H1 (cell line): ENCODE data around the gene CUX1. TPM values are rescaled to one million over a fixed set of nuclear protein-coding genes. Genes with fewer than 3 reads are reported as not detected.

Experiments used
- CTCF ChIA-PET: fragments of 300-600 bp; sonication (Branson Sonifier 250); formaldehyde crosslinking; loops from one replicate; lab custom pipeline; 2021; ENCODE audit not compliant: partially characterized antibody; lab: Charles Lee
- POLR2A ChIA-PET: fragments of 300-600 bp; sonication (Branson Sonifier 250); formaldehyde crosslinking; loops from one replicate; lab custom pipeline; 2021; ENCODE audit warnings: inconsistent platforms; ENCODE audit not compliant: partially characterized antibody; lab: Charles Lee
- DNase-seq, 2 experiments: peaks; one replicate each; pipeline versions ENCODE4 v3.0.0 to v3.0.0-alpha.2; 2010 to 2022; ENCODE audit warnings: low spot score in 2 of 2, low read depth in 1 of 2, mixed read lengths in 1 of 2
- FAIRE-seq: peaks from 2 replicates; lab custom pipeline; 2011; peaks lifted over from hg19 to GRCh38; lab: Jason Lieb, UNC
- H2AFZ ChIP-seq: 2 replicates; pipeline ENCODE4 v1.8.1; 2012; ENCODE audit warnings: low read length, inconsistent platforms
- H2AK5ac ChIP-seq: 2 replicates; pipeline ENCODE4 v1.6.1; 2013; ENCODE audit warnings: low read depth, low read length
- H2BK120ac ChIP-seq: replicated peaks from 2 replicates; pipeline ENCODE3; 2013; ENCODE audit warnings: low read depth, low read length, inconsistent platforms
- H2BK12ac ChIP-seq: 2 replicates; pipeline ENCODE4 v1.6.1; 2013; ENCODE audit warnings: low read depth, low read length
- H2BK15ac ChIP-seq: 2 replicates; pipeline ENCODE4 v1.6.1; 2013; ENCODE audit warnings: low read length
- H2BK20ac ChIP-seq: 2 replicates; pipeline ENCODE4 v1.6.1; 2013; ENCODE audit warnings: low read length
- H2BK5ac ChIP-seq: 2 replicates; pipeline ENCODE4 v1.6.1; 2013; ENCODE audit warnings: low read depth, low read length
- H3K14ac ChIP-seq: 2 replicates; pipeline ENCODE4 v1.6.1; 2013; ENCODE audit warnings: inconsistent platforms; ENCODE audit not compliant: insufficient read length
- H3K18ac ChIP-seq: 2 replicates; pipeline ENCODE4 v1.6.1; 2013; ENCODE audit warnings: low read length; ENCODE audit errors: extremely low read depth
- H3K23ac ChIP-seq: 2 replicates; pipeline ENCODE4 v1.6.1; 2013; ENCODE audit warnings: inconsistent platforms; ENCODE audit not compliant: insufficient read length
- H3K23me2 ChIP-seq: 2 replicates; pipeline ENCODE4 v1.6.1; 2013; ENCODE audit warnings: low read depth, low read length
- H3K27ac ChIP-seq: 2 replicates; pipeline ENCODE4 v1.6.1; 2011; ENCODE audit warnings: low read depth, low read length, inconsistent platforms
- H3K27me3 ChIP-seq, 4 experiments: replicated peaks in 1 of 4; 1 replicate in 1 of 4; 2 replicates in 3 of 4; pipeline versions ENCODE4 v1.6.1 to v1.8.1; 2011 to 2013; ENCODE audit warnings: low read length in 3 of 4, mild to moderate bottlenecking in 3 of 4, inconsistent platforms in 2 of 4, mixed read lengths in 2 of 4, moderate library complexity in 1 of 4; ENCODE audit not compliant: control insufficient read depth in 3 of 4, insufficient read depth in 3 of 4; ENCODE audit errors: extremely low read depth in 1 of 4
- H3K36me3 ChIP-seq, 4 experiments: 2 replicates each; pipeline versions ENCODE4 v1.6.1 to v1.8.1; 2011 to 2013; ENCODE audit warnings: mild to moderate bottlenecking in 4 of 4, low read length in 3 of 4, moderate library complexity in 2 of 4, control low read depth in 1 of 4, inconsistent platforms in 1 of 4; ENCODE audit not compliant: insufficient read depth in 4 of 4, control insufficient read depth in 2 of 4
- H3K4ac ChIP-seq: replicated peaks from 2 replicates; pipeline ENCODE3; 2013; ENCODE audit warnings: low read length, low read depth, mixed read lengths, inconsistent platforms; ENCODE audit not compliant: insufficient read length
- H3K4me1 ChIP-seq, 4 experiments: replicated peaks in 1 of 4; 1 replicate in 1 of 4; 2 replicates in 3 of 4; pipeline versions ENCODE4 v1.6.1 to v1.8.1; 2011 to 2013; ENCODE audit warnings: low read length in 3 of 4, inconsistent platforms in 2 of 4, mixed read lengths in 1 of 4; ENCODE audit not compliant: insufficient read depth in 4 of 4, control insufficient read depth in 3 of 4
- H3K4me2 ChIP-seq, 2 experiments: 2 replicates each; pipeline versions ENCODE4 v1.6.1 to v1.8.1; 2011 to 2013; ENCODE audit warnings: low read depth in 2 of 2, low read length in 2 of 2, control low read depth in 1 of 2, inconsistent platforms in 1 of 2, mild to moderate bottlenecking in 1 of 2; ENCODE audit not compliant: insufficient read depth in 1 of 2
- H3K4me3 ChIP-seq, 4 experiments: fragments of 200-600, 300-600 bp in 1 of 4; sonication (generic), shearing (Covaris generic), sonication (Bioruptor Twin) in 1 of 4; 2 replicates each; pipeline versions ENCODE4 v1.5.1 to v1.8.1; 2011 to 2016; ENCODE audit warnings: low read length in 4 of 4, low read depth in 3 of 4, control low read depth in 2 of 4, inconsistent platforms in 2 of 4, mild to moderate bottlenecking in 2 of 4, mixed read lengths in 1 of 4, moderate library complexity in 1 of 4; ENCODE audit not compliant: insufficient read depth in 2 of 4; ENCODE audit errors: extremely low read depth in 1 of 4
- H3K56ac ChIP-seq: replicated peaks from 2 replicates; pipeline ENCODE3; 2013; ENCODE audit warnings: low read depth, mild to moderate bottlenecking, mixed read lengths, low read length, inconsistent platforms; ENCODE audit not compliant: insufficient read length
- H3K79me1 ChIP-seq: 2 replicates; pipeline ENCODE4 v1.6.1; 2013; ENCODE audit warnings: low read depth, low read length, control low read depth
- H3K79me2 ChIP-seq, 2 experiments: 2 replicates each; pipeline versions ENCODE4 v1.6.1 to v1.8.1; 2012 to 2013; ENCODE audit warnings: low read length in 2 of 2, mild to moderate bottlenecking in 2 of 2, inconsistent platforms in 1 of 2; ENCODE audit not compliant: insufficient read depth in 2 of 2, control insufficient read depth in 1 of 2
- H3K9ac ChIP-seq, 4 experiments: replicated peaks in 1 of 4; 1 replicate in 1 of 4; 2 replicates in 3 of 4; pipeline versions ENCODE4 v1.6.1 to v1.8.1; 2011 to 2013; ENCODE audit warnings: low read depth in 3 of 4, low read length in 3 of 4, control low read depth in 2 of 4, mild to moderate bottlenecking in 2 of 4, moderate library complexity in 2 of 4, inconsistent platforms in 1 of 4; ENCODE audit errors: extremely low read depth in 1 of 4
- H3K9me3 ChIP-seq, 2 experiments: 2 replicates each; pipeline versions ENCODE4 v1.6.1 to v1.8.1; 2012 to 2013; ENCODE audit warnings: mild to moderate bottlenecking in 2 of 2, moderate library complexity in 2 of 2, control low read depth in 1 of 2, inconsistent platforms in 1 of 2, low read depth in 1 of 2, low read length in 1 of 2, mixed read lengths in 1 of 2; ENCODE audit not compliant: insufficient read depth in 2 of 2
- H4K20me1 ChIP-seq, 2 experiments: replicated peaks in 1 of 2; 2 replicates each; pipeline versions ENCODE3 to v1.8.1; 2011 to 2013; ENCODE audit warnings: inconsistent platforms in 2 of 2, low read length in 2 of 2, mild to moderate bottlenecking in 1 of 2; ENCODE audit not compliant: insufficient read depth in 2 of 2, control insufficient read depth in 1 of 2
- H4K5ac ChIP-seq: 2 replicates; pipeline ENCODE4 v1.6.1; 2013; ENCODE audit warnings: low read length, low read depth, mixed read lengths, inconsistent platforms; ENCODE audit not compliant: insufficient read length
- H4K8ac ChIP-seq: 2 replicates; pipeline ENCODE4 v1.8.0; 2013; ENCODE audit warnings: mild to moderate bottlenecking, moderate library complexity, low read length, inconsistent platforms; ENCODE audit not compliant: insufficient read depth; ENCODE audit errors: extremely low read depth
- H4K91ac ChIP-seq: replicated peaks from 2 replicates; pipeline ENCODE3; 2013; ENCODE audit warnings: low read length, mixed read lengths, inconsistent platforms; ENCODE audit not compliant: insufficient read length
- CBX5 ChIP-seq: fragments of 300-800, 300-1000 bp; sonication (generic); IDR thresholded peaks from 2 replicates; pipeline ENCODE4 v1.7.1; 2016; ENCODE audit warnings: antibody characterized with exemption, low read length, low read depth
- CHD1 ChIP-seq: IDR thresholded peaks from 2 replicates; pipeline ENCODE4 v1.6.1; 2012; ENCODE audit warnings: low read depth, low read length, improper control_type of control experiment
- CTCF ChIP-seq, 3 experiments: IDR thresholded peaks; 1 replicate in 2 of 3; 2 replicates in 1 of 3; pipeline versions ENCODE4 v1.5.1 to v1.6.1; 2011; ENCODE audit warnings: low read length in 3 of 3, mild to moderate bottlenecking in 3 of 3, inconsistent platforms in 2 of 3, low read depth in 1 of 3, moderate library complexity in 1 of 3; ENCODE audit not compliant: insufficient read depth in 1 of 3; ENCODE audit errors: control extremely low read depth in 1 of 3
- HDAC2 ChIP-seq, 2 experiments: fragments of 300-600 bp in 1 of 2; sonication (generic) in 1 of 2; IDR thresholded peaks; 2 replicates each; pipeline ENCODE4 v1.6.1; 2011 to 2012; ENCODE audit warnings: low read depth in 2 of 2, low read length in 2 of 2, mild to moderate bottlenecking in 2 of 2, moderate library complexity in 2 of 2, borderline replicate concordance in 1 of 2, inconsistent platforms in 1 of 2
- JUND ChIP-seq: IDR thresholded peaks from 2 replicates; pipeline ENCODE4 v1.6.1; 2011; ENCODE audit warnings: mild to moderate bottlenecking, improper control_type of control experiment, low read length
- POLR2AphosphoS5 ChIP-seq: IDR thresholded peaks from 2 replicates; pipeline ENCODE4 v1.6.1; 2011; ENCODE audit warnings: low read depth, low read length
- RAD21 ChIP-seq, 2 experiments: IDR thresholded peaks in 1 of 2; conservative IDR thresholded peaks in 1 of 2; 2 replicates each; pipeline ENCODE4 v1.6.1; 2011; ENCODE audit warnings: low read depth in 2 of 2, low read length in 2 of 2, improper control_type of control experiment in 1 of 2, inconsistent platforms in 1 of 2, mild to moderate bottlenecking in 1 of 2, moderate library complexity in 1 of 2
- RXRA ChIP-seq: IDR thresholded peaks from 2 replicates; pipeline ENCODE4 v1.6.1; 2011; ENCODE audit warnings: low read depth, mild to moderate bottlenecking, low read length, moderate library complexity; ENCODE audit not compliant: insufficient read depth
- WGBS, 2 experiments: shearing (Covaris generic) in 1 of 2; methylation state at CpG; one replicate each; pipeline versions ENCODE4 v1.1.6 to v1.1.7; 2013 to 2015; ENCODE audit warnings: low lambda C conversion rate in 2 of 2, mixed read lengths in 2 of 2, inconsistent platforms in 1 of 2, low coverage in 1 of 2, missing lambda C conversion rate in 1 of 2; ENCODE audit not compliant: insufficient replicate concordance in 2 of 2, insufficient coverage in 1 of 2, insufficient read length in 1 of 2; ENCODE audit errors: extremely low coverage in 1 of 2, missing lambda C conversion rate in 1 of 2; 5-methylcytosine and 5-hydroxymethylcytosine counted together
- polyA plus RNA-seq, 7 experiments: library from polyadenylated mRNA; depleted of rRNA in 3 of 7; stranded (reverse) in 5 of 7; unstranded in 2 of 7; fragments of >200 nt in 5 of 7; fragments of 200-250 nt in 2 of 7; gene quantifications; 1 replicate in 5 of 7; 2 replicates in 1 of 7; 4 replicates in 1 of 7; pipeline versions ENCODE4 v1.2.1 to v1.2.3, GENCODE V29; 2011 to 2013; ENCODE audit warnings: missing spikeins in 2 of 7, mixed read lengths in 2 of 7
- total RNA-seq: library from RNA; stranded (reverse); fragmentation: NEBNext Ultra II Directional; extraction: Animal tissue kit (Norgen Biotek cat#: 25700); gene quantifications from 2 replicates; pipeline ENCODE4 v1.2.1, GENCODE V29; 2021

CUX1 gene
- total and polyA plus RNA-seq, 2 of the 8 experiments (the other 6 are each of a cell fraction or from before 2014, with no cell fraction given) = 21.6 to 65.9 TPM

- no peak overlapping the region for H3K4me2 ChIP-seq
- no peak overlapping the region for H3K4me3 ChIP-seq
- no peak overlapping the region for H3K18ac ChIP-seq
- ChIA-PET CTCF (interaction anchor here (0.6 to 4.2 kb wide), 40 partner anchors 8 to 701 kb away, joined by 3 to 26 read pairs (median 3); no protein-coding TSS in a partner anchor), POLR2A (interaction anchor here (0.7 kb wide), 1 partner anchor 17 kb away, joined by 3 read pairs; no protein-coding TSS in a partner anchor)
- no peaks in the 10 kb centered on the region for H3K79me2 ChIP-seq
- no peaks in the 10 kb centered on the region; a peak in 1 of 7 replicates for H3K4me1 ChIP-seq
- no peaks in the 10 kb centered on the region for H4K20me1 ChIP-seq
- H3K27me3 ChIP-seq = no peaks in the 10 kb centered on the region
- H3K4ac ChIP-seq = no peak overlapping the region
- H3K27ac ChIP-seq = no peak overlapping the region
- H3K14ac ChIP-seq = no peak overlapping the region
- no peak overlapping the region for H2BK120ac ChIP-seq
- H3K36me3 ChIP-seq = peaks cover 3 to 23% (median 8%) of the 10 kb centered on the region in 4 experiments; a peak in 6 of 8 replicates
- DNase-seq (peak; percentile 13 to 86), FAIRE-seq (no peak)
- no peak overlapping the region for H2BK12ac ChIP-seq
- 56% methylated on average over 14 of the region's 14 CpGs; no CpG with 5 or more reads in 1 of the 2 experiments for WGBS, 2 experiments
- H3K23me2 ChIP-seq = no peaks in the 10 kb centered on the region
- H2AK5ac ChIP-seq = no peak overlapping the region
- H2BK20ac ChIP-seq = no peak overlapping the region
- no peak overlapping the region for H2BK5ac ChIP-seq
- no peak overlapping the region for H3K56ac ChIP-seq
- H4K91ac ChIP-seq = no peak overlapping the region
- no peaks in the 10 kb centered on the region for H3K9me3 ChIP-seq
- H3K23ac ChIP-seq = no peak overlapping the region
- H3K9ac ChIP-seq = no peak overlapping the region
- peak overlapping the region; percentile 81; the same call in 1 of the 2 replicates for H4K8ac ChIP-seq
- no peak overlapping the region for H2AFZ ChIP-seq
- no peak overlapping the region for H4K5ac ChIP-seq
- H3K79me1 ChIP-seq = no peaks in the 10 kb centered on the region
- no peak overlapping the region for H2BK15ac ChIP-seq
- TF ChIP-seq POLR2AphosphoS5 (no peak), HDAC2 (IDR thresholded peaks at IDR 0.05; ENCODE audit: borderline replicate concordance in 1 of 2, low read depth in 2 of 2, low read length in 2 of 2) (no peak), CHD1 (no peak), JUND (no peak), CBX5 (no peak), RXRA (0 out of 2 replicates have a peak, but pooled peaks have one; percentile 4), RAD21 (IDR thresholded peaks at IDR 0.05 in 1 of 2, conservative IDR thresholded peaks at IDR 0.05 in 1 of 2; ENCODE audit: low read depth in 2 of 2, low read length in 2 of 2) (peak; percentile 93 to 96), CTCF (IDR thresholded peaks at IDR 0.05; ENCODE audit: control extremely low read depth in 1 of 3, insufficient read depth in 1 of 3, low read depth in 1 of 3, low read length in 3 of 3) (peak; percentile 76 to 81 (median 76))
Observed at GRCh38 chr7:102236592-102237287, 419.3 kb downstream of the CUX1 start.
